T-cell (primary cell): ENCODE results near the gene SLC39A2. TPM values are rescaled to one million over a fixed set of nuclear protein-coding genes. Genes with fewer than 3 reads are reported as not detected.
A peak's percentile ranks its signal among the peaks of the same experiment; 100 is the strongest.

Experiments used
- ATAC-seq, 4 experiments: fragments of 200-7000 bp in 3 of 4; fragments of 150-1000 bp in 1 of 4; cut with Tn5 transposase; replicated peaks in 1 of 4; 1 replicate in 3 of 4; 2 replicates in 1 of 4; pipeline ENCODE4 v1.10.0; 2021; ENCODE audit warnings: moderate library complexity in 3 of 4, mild to moderate bottlenecking in 2 of 4, moderate number of reproducible peaks in 1 of 4
- CTCF ChIA-PET, 2 donors: fragments of 300-600 bp; sonication (Branson Sonifier 250); formaldehyde crosslinking; loops; one replicate each; lab custom pipeline; 2022; ENCODE audit warnings: antibody characterized with exemption in 2 of 2; lab: Charles Lee
- POLR2A ChIA-PET, 2 donors: fragments of 300-600 bp; sonication (Branson Sonifier 250); formaldehyde crosslinking; loops; one replicate each; lab custom pipeline; 2022; ENCODE audit warnings: antibody characterized with exemption in 2 of 2; lab: Charles Lee
- DNase-seq, 35 experiments: peaks; one replicate each; pipeline versions ENCODE4 v3.0.0 to v3.0.0-alpha.2; 2013 to 2023
- H3K27ac ChIP-seq: one replicate; pipeline ENCODE4 v1.5.1; 2013; ENCODE audit warnings: low read length
- H3K27me3 ChIP-seq, 2 experiments: replicated peaks in 1 of 2; 1 replicate in 1 of 2; 2 replicates in 1 of 2; pipeline versions ENCODE4 v1.6.1 to v1.7.0; 2013; ENCODE audit warnings: low read length in 1 of 2, mixed read lengths in 1 of 2; ENCODE audit not compliant: control insufficient read depth in 2 of 2, insufficient read depth in 2 of 2; ENCODE audit errors: extremely low read depth in 1 of 2
- H3K36me3 ChIP-seq, 2 donors: 1 replicate in 1 of 2; 2 replicates in 1 of 2; pipeline versions ENCODE4 v1.6.1 to v1.7.0; 2013; ENCODE audit warnings: low read length in 1 of 2; ENCODE audit not compliant: control insufficient read depth in 2 of 2, insufficient read depth in 1 of 2; ENCODE audit errors: extremely low read depth in 1 of 2
- H3K4me1 ChIP-seq, 2 experiments: 1 replicate in 1 of 2; 2 replicates in 1 of 2; pipeline versions ENCODE4 v1.6.1 to v1.7.0; 2013; ENCODE audit warnings: low read length in 2 of 2, mixed read lengths in 1 of 2; ENCODE audit not compliant: insufficient read depth in 2 of 2, control insufficient read depth in 1 of 2; ENCODE audit errors: extremely low read depth in 1 of 2
- H3K4me3 ChIP-seq, 2 donors: 1 replicate in 1 of 2; 2 replicates in 1 of 2; pipeline versions ENCODE4 v1.5.1 to v1.7.0; 2013; ENCODE audit warnings: mild to moderate bottlenecking in 2 of 2, low read length in 1 of 2, moderate library complexity in 1 of 2; ENCODE audit not compliant: control insufficient read depth in 1 of 2; ENCODE audit errors: extremely low read depth in 1 of 2
- H3K9me3 ChIP-seq: 2 replicates; pipeline ENCODE4 v1.7.0; 2013
- H3K27ac Mint-ChIP-seq, 2 donors: one replicate each; pipeline ENCODE4 v1.8.0; 2020 to 2021; ENCODE audit warnings: mild to moderate bottlenecking in 2 of 2, mixed read lengths in 2 of 2
- H3K27me3 Mint-ChIP-seq, 2 donors: one replicate each; pipeline ENCODE4 v1.8.0; 2021 to 2022; ENCODE audit warnings: mixed read lengths in 2 of 2
- H3K36me3 Mint-ChIP-seq: one replicate; pipeline ENCODE4 v1.8.0; 2021; ENCODE audit warnings: mixed read lengths
- H3K4me1 Mint-ChIP-seq, 3 donors: one replicate each; pipeline ENCODE4 v1.8.0; 2020 to 2022; ENCODE audit warnings: mixed read lengths in 3 of 3, mild to moderate bottlenecking in 1 of 3
- H3K4me3 Mint-ChIP-seq, 3 donors: one replicate each; pipeline ENCODE4 v1.8.0; 2020 to 2022; ENCODE audit warnings: mild to moderate bottlenecking in 3 of 3, mixed read lengths in 3 of 3, moderate library complexity in 3 of 3
- H3K9me3 Mint-ChIP-seq, 3 donors: one replicate each; pipeline ENCODE4 v1.8.0; 2020 to 2022; ENCODE audit warnings: mixed read lengths in 3 of 3
- WGBS: methylation state at CpG from one replicate; pipeline ENCODE4 v1.1.5; 2013; ENCODE audit warnings: missing lambda C conversion rate; ENCODE audit not compliant: insufficient coverage; 5-methylcytosine and 5-hydroxymethylcytosine counted together
- total RNA-seq, 35 experiments: library from RNA in 6 of 35; stranded (reverse) in 6 of 35; fragments of 120-200 nt in 1 of 35; gene quantifications; one replicate each; pipeline versions ENCODE4 v1.2.1 to v1.2.4 and lab custom pipeline; 2013 to 2026

The SLC39A2 gene
- total RNA-seq, 5 donors from 2014 or later (not counting 1 experiment from before 2014, with no cell fraction given) = 0.35 TPM; not detected in 4

GRCh38 chr14:21020977-21021545, 22.0 kb downstream of the SLC39A2 start:
- Histone ChIP-seq H3K27ac (no peak overlapping the region), H3K9me3 (no peaks in the 10 kb centered on the region), H3K27me3 (peaks cover 3 to 12% of the 10 kb centered on the region in 2 experiments), H3K4me3 (no peak overlapping the region), H3K36me3 (peaks cover 5 to 12% of the 10 kb centered on the region in 2 donors), H3K4me1 (peaks cover 4 to 29% of the 10 kb centered on the region in 2 experiments)
- Mint-ChIP-seq H3K4me1 (peaks cover 18 to 25% (median 18%) of the 10 kb centered on the region in 3 donors), H3K27ac (no peak overlapping the region), H3K4me3 (no peak overlapping the region), H3K27me3 (peaks cover 0 to 2% of the 10 kb centered on the region in 2 donors), H3K9me3 (no peaks in the 10 kb centered on the region), H3K36me3 (peaks cover 35% of the 10 kb centered on the region)
- CTCF ChIA-PET = no interaction called here
- no peak for ATAC-seq
- WGBS = 95% methylated on average over 4 of the region's 5 CpGs
- POLR2A ChIA-PET = no interaction called here
- no peak for DNase-seq

GRCh38 chr14:21022686-21023085, 23.6 kb downstream of the SLC39A2 start:
- H3K27me3 Mint-ChIP-seq = peaks cover 0 to 2% of the 10 kb centered on the region in 2 donors
- no peaks in the 10 kb centered on the region for H3K9me3 Mint-ChIP-seq
- peaks cover 18 to 25% (median 18%) of the 10 kb centered on the region in 3 donors for H3K4me1 Mint-ChIP-seq
- peak overlapping the region; percentile 5 to 91 (median 89) for H3K4me3 Mint-ChIP-seq
- DNase-seq (no peak), ATAC-seq (no peak)
- POLR2A ChIA-PET = no interaction called here
- Histone ChIP-seq H3K4me3 (no peak overlapping the region), H3K27ac (no peak overlapping the region), H3K9me3 (no peaks in the 10 kb centered on the region), H3K27me3 (peaks cover 3 to 12% of the 10 kb centered on the region in 2 experiments), H3K36me3 (peaks cover 5 to 6% of the 10 kb centered on the region in 2 donors), H3K4me1 (peaks cover 4 to 29% of the 10 kb centered on the region in 2 experiments)
- CTCF ChIA-PET = interaction anchor here in 1 of 2 donors (0.7 kb wide), 1 partner anchor 8 kb away, joined by 3 read pairs; no protein-coding TSS in a partner anchor
- no peak overlapping the region for H3K27ac Mint-ChIP-seq
- WGBS = 96% methylated on average over 4 of the region's 5 CpGs
- peaks cover 24% of the 10 kb centered on the region for H3K36me3 Mint-ChIP-seq

- H3K27ac Mint-ChIP-seq = no peak overlapping the region
- no peak for DNase-seq
Measured at GRCh38 chr14:21023174-21023573, 24.1 kb downstream of the SLC39A2 start.

GRCh38 chr14:21023817-21024584, 24.9 kb downstream of the SLC39A2 start:
- H3K4me3 Mint-ChIP-seq = peak overlapping the region; percentile 87 to 91 (median 89)
- no peak overlapping the region for H3K27ac ChIP-seq
- CTCF ChIA-PET = interaction anchor here (0.5 to 1.0 kb wide), 3 partner anchors 9 to 85 kb away, joined by 3 to 4 read pairs (median 3); no protein-coding TSS in a partner anchor
- H3K4me1 Mint-ChIP-seq = peaks cover 18 to 25% (median 18%) of the 10 kb centered on the region in 3 donors
- peaks cover 4 to 29% of the 10 kb centered on the region in 2 experiments for H3K4me1 ChIP-seq
- H3K4me3 ChIP-seq = peak overlapping the region; percentile 61 to 77
- ATAC-seq = peak in 3 of 4 experiments; percentile 11 to 26 (median 18)
- POLR2A ChIA-PET = no interaction called here
- DNase-seq = peak in 8 of 35 experiments; percentile 4 to 36 (median 18)
- H3K36me3 Mint-ChIP-seq = peaks cover 18% of the 10 kb centered on the region
- H3K9me3 Mint-ChIP-seq = no peaks in the 10 kb centered on the region
- peak overlapping the region; percentile 48 to 86 for H3K27ac Mint-ChIP-seq
- peaks cover 3 to 12% of the 10 kb centered on the region in 2 experiments for H3K27me3 ChIP-seq
- peaks cover 0 to 6% of the 10 kb centered on the region in 2 donors for H3K36me3 ChIP-seq
- H3K27me3 Mint-ChIP-seq = peaks cover 0 to 2% of the 10 kb centered on the region in 2 donors
- no peaks in the 10 kb centered on the region for H3K9me3 ChIP-seq
- WGBS = 43% methylated on average over 3 of the region's 17 CpGs

More at GRCh38 chr14:21023174-21023573, 24.1 kb downstream of the SLC39A2 start:
- H3K9me3 ChIP-seq = no peaks in the 10 kb centered on the region
- Mint-ChIP-seq H3K9me3 (no peaks in the 10 kb centered on the region), H3K4me1 (peaks cover 18 to 25% (median 18%) of the 10 kb centered on the region in 3 donors), H3K27me3 (peaks cover 0 to 2% of the 10 kb centered on the region in 2 donors), H3K4me3 (peak overlapping the region; percentile 17 to 91 (median 89)), H3K36me3 (peaks cover 19% of the 10 kb centered on the region)
- peaks cover 3 to 12% of the 10 kb centered on the region in 2 experiments for H3K27me3 ChIP-seq
- POLR2A ChIA-PET = no interaction called here
- H3K36me3 ChIP-seq = peaks cover 1 to 6% of the 10 kb centered on the region in 2 donors
- no peak overlapping the region for H3K27ac ChIP-seq
- 88% methylated on average over 4 of the region's 7 CpGs for WGBS
- CTCF ChIA-PET = interaction anchor here (0.7 to 1.0 kb wide), 3 partner anchors 8 to 81 kb away, joined by 3 to 4 read pairs (median 3); no protein-coding TSS in a partner anchor
- H3K4me1 ChIP-seq = peaks cover 4 to 29% of the 10 kb centered on the region in 2 experiments
- ATAC-seq = no peak
- no peak overlapping the region for H3K4me3 ChIP-seq

- H3K9me3 ChIP-seq = no peaks in the 10 kb centered on the region
- peak within 1 kb of the TSS; percentile 61 to 77 for H3K4me3 ChIP-seq
- H3K4me1 Mint-ChIP-seq = peaks cover 18 to 25% (median 18%) of the 10 kb centered on the region in 3 donors
- peak within 1 kb of the TSS; percentile 48 to 86 for H3K27ac Mint-ChIP-seq
- peaks cover 11% of the 10 kb centered on the region for H3K36me3 Mint-ChIP-seq
- H3K27ac ChIP-seq = peak within 1 kb of the TSS; percentile 35
- ChIA-PET POLR2A (interaction anchor here in 1 of 2 donors (0.6 kb wide), 1 partner anchor 21 kb away, joined by 4 read pairs; no protein-coding TSS in a partner anchor), CTCF (interaction anchor here in 1 of 2 donors (0.5 kb wide), 1 partner anchor 84 kb away, joined by 3 read pairs; no protein-coding TSS in a partner anchor)
- DNase-seq (peak; percentile 54 to 84 (median 73)), ATAC-seq (peak; percentile 91 to 94 (median 93))
- no peaks in the 10 kb centered on the region for H3K9me3 Mint-ChIP-seq
- peaks cover 4 to 29% of the 10 kb centered on the region in 2 experiments for H3K4me1 ChIP-seq
- peaks cover 0 to 2% of the 10 kb centered on the region in 2 donors for H3K27me3 Mint-ChIP-seq
- H3K4me3 Mint-ChIP-seq = peak within 1 kb of the TSS; percentile 87 to 91 (median 89)
- WGBS = 1% methylated on average over 38 of the region's 72 CpGs
- H3K36me3 ChIP-seq = peaks cover 0 to under 1% of the 10 kb centered on the region in 2 donors
- H3K27me3 ChIP-seq = peaks cover 3 to 12% of the 10 kb centered on the region in 2 experiments
Measured at GRCh38 chr14:21024585-21025370, 25.7 kb downstream of the SLC39A2 start, which contains the start of gene NDRG2. NDRG2 (minus strand) TSS chr14:21025061; CDS start chr14:21023315, 1,746 bp downstream.
